Stimulated activated CD8-positive, alpha-beta memory T cell treated with anti-CD3 and anti-CD28 coated beads, Interleukin-12 subunit alpha, Interleukin-12 subunit beta, amount 100 ng/mL, for 24 hours (primary cell): ENCODE measurements around the gene IL34.

ENCODE experiments used
- DNase-seq: peaks from one replicate; pipeline ENCODE4 v3.0.0-alpha.2; 2020; ENCODE audit errors: extremely low read depth

IL34 gene

DNA sequence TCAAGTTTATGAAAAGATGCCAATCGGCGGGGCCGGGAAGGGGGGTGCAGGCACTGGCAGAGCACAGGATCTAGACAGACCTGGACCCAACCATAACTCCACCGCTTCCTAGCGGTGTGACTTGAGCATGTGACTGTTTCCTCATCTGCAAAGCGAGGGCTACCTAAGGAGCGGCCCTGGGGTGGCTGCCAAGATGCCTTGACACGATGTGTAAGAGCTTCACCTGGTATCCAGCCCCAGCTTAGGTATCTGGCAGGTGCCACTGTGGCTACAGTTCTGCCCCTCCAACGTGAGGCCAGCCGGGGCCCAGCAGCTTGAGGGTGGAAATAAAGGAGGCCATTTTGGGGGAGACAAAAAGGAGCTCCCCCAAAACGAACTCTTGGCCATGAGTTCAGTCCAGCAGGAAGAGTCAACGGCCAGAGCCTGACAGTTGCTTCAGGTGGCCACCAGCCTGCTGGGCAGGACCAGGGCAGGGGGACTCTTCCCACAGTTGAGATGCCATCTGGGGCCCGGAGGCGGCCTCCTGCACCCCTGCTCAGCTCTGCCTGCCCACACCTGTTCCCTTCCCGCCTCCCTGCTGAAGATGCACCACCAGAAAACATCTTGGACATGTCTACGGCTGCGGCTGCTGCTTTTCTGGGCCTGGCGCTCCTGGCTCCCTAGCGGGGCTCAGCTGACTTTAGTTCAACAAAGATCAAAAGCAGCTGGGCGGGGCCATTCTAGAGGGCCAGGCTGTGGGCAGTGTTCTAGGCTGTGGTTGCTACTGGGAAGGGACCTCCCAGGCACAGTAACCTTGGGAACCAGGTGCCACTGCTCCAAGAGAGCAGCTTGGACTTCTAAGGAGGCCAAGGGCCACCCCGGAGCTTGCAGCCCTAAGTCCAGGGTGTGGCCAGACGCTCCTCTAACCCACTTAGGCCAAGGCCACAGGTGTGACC, 42.9 kb downstream of the IL34 start:
- DNase-seq = no peak

DNA sequence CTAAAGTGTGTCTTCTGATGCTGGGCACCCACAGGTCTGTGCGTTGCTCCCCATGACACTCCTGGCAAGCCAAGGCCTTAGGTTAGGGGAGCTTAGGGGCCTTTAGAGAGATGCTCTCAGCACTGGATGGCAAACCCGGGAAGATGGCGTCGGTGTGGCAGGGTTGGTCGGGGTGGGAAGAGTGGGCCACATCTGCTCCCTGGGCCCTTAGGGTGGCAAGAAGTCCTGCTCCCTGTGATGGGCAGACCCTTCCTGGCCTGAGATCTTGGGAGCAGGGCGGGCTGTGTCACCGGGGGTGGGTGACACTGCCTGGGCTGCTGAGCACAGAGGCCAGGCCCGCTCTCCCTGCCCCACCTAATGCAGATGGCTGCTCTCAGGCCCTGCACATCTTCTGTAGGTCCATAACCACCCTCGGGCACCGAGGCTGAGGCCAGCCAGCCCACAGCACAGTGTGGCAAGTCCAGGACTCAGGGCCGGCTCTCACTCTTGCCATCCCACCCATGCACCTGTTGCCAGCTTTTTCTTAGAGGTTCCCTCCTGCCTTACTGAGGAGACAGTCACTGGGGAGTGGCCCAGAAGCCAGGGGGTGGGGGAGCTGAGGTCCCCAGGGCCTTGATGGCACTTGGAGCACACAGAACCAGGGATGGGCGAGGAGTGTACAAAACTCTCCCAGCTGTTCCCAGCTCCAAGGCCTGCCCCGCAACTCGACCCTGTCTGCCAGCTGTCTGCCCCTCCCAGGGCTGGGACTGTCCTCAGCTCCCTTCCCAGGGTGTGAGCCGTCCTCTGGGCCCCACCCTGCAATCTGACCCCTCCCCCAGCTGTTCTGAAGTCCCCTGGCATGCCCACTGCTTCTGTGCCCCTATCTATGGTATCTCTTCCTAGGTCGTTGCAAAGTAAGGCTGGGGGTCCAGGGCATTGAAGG, 43.9 kb downstream of the IL34 start:
- no peak for DNase-seq

DNA sequence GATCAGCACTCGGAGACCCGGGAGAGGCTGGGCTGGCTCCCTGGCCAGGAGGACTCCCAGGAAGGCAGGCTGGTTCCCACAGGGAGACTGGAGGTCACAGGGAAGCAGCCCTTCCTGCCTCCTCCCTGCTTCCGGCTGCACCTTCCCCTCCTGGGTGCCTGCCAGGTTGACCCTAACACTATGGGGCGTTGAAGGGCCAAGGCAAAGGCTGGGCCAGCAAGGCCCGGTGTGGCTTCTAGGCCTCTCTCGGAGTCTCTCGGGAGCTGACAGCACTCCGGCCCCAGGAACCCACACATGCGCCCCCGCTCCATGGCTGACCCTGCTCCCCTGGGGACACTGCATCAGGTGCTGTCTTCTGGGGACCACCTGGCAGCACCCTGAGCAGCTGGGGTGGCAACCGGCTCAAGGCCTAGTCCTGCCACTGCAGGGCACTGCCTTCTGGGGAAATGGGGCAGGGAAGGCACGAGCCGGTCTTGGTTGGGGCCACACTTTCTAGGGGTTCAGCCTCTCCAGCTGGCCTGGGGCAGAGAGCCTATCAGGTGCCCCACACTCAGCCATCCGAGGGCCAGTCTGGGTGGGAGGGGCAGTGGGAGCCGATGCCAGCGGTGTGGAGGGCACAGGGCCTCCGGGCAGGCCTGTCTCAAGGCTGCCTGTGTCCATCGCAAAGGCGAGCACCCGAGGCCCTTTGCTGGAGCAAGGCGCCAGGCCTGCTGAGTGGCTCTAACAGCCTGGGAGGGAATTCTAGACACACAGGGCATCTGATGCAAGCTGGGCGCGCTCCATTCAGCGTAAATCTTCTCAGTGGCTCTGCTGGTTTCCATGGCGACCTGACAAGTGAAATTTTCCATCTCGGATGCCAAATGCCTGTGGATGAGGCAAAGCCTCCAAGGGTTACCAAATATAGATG, 45.1 kb downstream of the IL34 start:
- DNase-seq = no peak

- DNase-seq = no peak
Observed at GRCh38 chr16:70692130-70692872, 45.9 kb downstream of the IL34 start.

DNA sequence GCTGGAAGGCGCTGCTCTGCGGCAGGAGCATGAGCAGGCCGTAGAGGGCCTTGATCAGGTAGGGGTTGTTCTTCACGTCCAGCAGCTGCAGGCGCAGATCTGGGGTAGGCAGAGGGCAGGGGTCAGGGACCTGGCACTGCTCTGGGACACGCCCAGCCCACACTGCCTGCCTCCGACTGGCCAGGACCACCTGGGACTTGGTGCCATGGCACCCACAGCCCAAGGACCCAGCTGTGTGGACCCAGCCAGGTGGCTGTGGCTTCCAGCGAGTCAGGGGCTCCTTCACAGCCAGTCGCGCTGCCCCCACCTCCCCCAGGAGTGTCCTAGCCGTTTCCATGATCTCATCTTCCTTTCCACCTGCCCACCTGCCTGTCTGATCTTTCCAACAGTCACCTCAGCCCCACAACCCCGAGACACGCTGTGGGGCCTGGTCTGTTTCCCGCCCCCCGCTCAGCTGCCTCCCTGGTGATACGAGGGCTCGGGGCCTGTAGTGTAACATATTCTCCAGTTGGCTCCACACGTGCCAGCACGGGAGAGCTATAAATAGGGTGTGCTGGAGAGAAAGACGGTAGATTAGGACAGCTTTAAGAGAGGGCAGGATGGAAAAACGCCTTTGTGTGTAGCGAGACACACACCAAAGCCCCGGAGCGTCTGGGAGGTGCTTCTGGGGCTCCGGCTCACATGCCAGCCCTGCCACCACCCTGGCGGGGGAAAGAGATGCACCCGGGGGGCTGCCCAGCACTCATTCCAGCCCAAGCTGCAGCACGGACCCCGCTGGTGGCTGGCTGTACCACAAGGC, 46.7 kb downstream of the IL34 start:
- no peak for DNase-seq

DNA sequence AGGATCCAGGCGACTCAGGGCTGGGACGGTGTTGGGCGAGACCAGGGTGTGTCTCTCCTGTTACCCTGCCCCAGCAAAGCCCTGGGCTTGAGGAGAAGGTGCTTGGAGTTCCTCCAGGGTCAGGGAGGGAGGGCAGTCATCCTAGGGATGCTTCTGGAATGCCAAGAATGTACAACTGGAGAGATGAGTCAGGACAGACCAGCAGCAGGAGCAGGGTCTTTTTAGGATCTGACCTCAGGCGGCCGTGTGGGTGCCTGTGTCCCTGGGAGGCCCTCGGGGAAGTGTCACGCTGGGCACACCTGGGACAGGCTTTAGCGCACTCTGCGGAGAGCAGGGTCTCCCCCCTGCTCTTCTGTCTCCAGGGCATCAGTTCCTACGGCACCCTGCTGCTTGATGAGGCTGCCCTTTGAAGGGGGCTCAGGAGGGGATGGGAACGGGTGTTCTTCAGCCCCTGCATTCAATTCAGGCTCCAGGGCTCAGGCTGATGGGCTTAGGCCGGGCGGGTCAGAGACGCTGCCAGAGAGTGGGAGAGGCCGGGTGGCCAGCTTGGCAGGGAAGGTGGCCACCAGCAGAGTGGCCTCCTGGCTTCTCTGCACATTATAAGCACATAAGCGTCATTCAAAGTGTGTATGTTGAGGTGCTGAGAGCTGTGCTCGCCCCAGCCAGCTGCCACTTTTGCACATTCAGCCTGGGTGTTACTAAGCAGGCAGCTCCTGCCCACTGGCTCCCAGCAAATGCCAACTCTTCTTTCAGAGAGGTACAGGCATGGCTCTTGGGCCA, 47.9 kb downstream of the IL34 start:
- DNase-seq = no peak

GRCh38 chr16:70694868-70695218, 48.5 kb downstream of the IL34 start:
- no peak for DNase-seq

GRCh38 chr16:70695331-70696070, 49.1 kb downstream of the IL34 start:
- no peak for DNase-seq

GRCh38 chr16:70696355-70696754, 50.0 kb downstream of the IL34 start:
- no peak for DNase-seq

DNA sequence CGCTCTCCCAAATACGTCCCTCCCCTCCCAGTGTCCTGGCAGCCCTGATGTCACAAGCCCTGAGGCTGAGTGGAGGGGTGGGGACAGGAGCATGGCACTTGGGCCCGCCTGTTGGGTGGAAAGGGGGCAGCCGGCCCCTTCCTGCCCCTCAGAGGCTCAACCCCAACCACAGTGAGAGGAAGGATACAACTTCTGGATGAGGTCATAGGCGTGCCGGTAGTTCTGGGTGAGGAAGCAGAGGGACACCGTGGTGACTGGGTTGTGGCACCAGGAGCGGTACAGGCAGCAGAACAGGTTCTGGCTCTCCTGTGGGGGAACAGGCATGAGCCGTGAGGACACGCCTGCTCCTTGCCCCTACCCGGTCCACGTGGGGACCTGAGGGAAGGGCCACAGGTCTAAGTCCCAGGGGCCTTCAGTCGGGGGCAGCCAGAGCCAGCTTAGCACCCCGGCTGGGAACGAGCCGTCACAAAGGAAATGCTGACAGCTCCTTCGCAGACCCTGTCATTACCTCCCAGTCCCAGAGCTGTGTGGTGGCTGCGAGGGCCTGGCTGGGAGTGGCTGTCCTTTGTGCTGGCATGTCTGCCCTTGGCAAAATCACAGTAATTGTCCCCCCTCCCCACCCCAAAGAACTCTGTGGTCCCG, 50.7 kb downstream of the IL34 start:
- DNase-seq = no peak

GRCh38 chr16:70697594-70698170, 51.3 kb downstream of the IL34 start:
- no peak for DNase-seq

GRCh38 chr16:70698901-70699300, 52.5 kb downstream of the IL34 start:
- no peak for DNase-seq

DNA sequence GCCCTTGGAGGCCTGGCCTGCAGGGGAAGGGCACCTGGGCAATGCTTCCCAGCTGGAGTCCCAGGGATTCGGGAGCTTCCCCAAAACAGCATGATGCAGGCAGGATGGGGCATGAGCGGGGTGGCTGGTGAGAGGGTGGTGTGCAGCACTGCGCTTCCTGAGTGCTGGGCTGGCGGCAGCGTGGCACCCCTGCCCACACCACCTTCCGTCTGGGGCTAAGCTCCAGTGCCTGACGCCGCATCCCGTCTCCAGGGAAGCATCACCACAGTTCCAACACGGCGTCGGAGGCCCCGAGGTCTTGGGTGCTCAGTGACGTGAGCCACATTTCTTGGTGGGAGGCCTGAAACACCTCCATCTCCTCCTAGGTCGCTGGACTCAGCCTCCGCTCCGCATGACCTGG, 53.3 kb downstream of the IL34 start:
- no peak for DNase-seq

DNA sequence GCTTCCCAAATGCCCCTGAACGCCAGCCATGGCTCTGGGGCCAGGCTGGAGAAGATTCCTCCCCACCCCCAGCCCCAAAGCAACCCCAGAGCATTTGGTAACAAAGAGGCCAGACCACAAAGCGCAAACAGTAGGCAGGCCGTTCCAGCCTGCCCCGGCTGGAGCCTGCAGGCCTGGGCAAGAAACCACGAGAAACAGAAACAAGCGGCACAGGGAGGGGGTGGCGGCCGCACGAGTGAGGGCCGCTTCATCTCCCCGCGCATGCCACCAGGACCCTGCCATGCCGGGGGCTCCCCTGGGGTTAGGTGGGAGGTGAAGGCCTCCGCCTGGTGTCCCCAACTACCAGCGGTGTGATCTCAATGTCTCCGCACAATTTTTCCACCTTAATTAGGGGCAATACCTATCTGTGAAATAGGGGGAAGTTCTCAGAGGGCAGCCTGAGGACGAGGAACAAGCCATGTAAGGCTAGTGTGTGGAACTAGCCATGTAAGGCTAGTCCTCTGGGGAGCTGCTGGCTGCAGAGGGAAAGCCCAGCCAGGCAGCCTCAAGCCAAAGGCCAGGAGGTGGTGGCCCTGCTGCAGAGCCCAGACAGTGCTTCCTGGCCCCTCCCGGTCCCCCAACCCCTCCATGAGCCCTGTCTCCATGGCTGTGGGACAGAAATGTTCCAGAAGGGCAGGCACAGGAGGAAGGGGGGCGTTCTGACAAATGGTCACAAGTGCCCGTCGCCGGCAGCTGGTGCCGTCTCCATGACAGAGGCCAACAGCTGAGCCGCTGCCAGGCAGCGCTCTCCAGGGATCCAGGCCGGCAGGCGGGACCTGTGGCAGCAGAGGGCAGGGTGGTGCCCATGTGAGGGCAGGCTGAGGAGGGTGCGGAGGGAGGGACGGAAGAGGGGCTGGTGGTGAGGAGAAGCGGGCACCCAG, 54.0 kb downstream of the IL34 start:
- DNase-seq = no peak

GRCh38 chr16:70701036-70701435, 54.7 kb downstream of the IL34 start:
- no peak for DNase-seq

GRCh38 chr16:70701596-70701995, 55.2 kb downstream of the IL34 start:
- no peak for DNase-seq

- DNase-seq = no peak
Observed at GRCh38 chr16:70701998-70702397, 55.6 kb downstream of the IL34 start.
